HG02642 (cell line): ENCODE data around the gene RMND5A.
"Not testable (repeated sequence)": the region's sequence is repeated elsewhere in the genome, so short reads cannot be mapped to it uniquely, and the experiment has no call there.

ENCODE experiments used
- ATAC-seq: cut with Tn5 transposase; IDR thresholded peaks from one replicate; pipeline ENCODE4 v1.9.1; 2021; ENCODE audit warnings: mild to moderate bottlenecking; ENCODE audit not compliant: unreplicated experiment, poor library complexity

Gene RMND5A

GRCh38 chr2:86708126-86708525 lies 12.0 kb upstream of the RMND5A start:
- ATAC-seq, result not testable (repeated sequence)

- not testable (repeated sequence) for ATAC-seq
These were observed 5.4 kb upstream of the RMND5A start for GRCh38 chr2:86714579-86715173.

GRCh38 chr2:86719263-86719636 lies 841 bp upstream of the RMND5A start:
- ATAC-seq, result not testable (repeated sequence)

- ATAC-seq, result peak; percentile 34
These were observed 639 bp downstream of the RMND5A start for GRCh38 chr2:86720540-86721320.

- not testable (repeated sequence) for ATAC-seq
These were observed 5.6 kb downstream of the RMND5A start for GRCh38 chr2:86725706-86726105.

- ATAC-seq, result not testable (repeated sequence)
These were observed 12.0 kb downstream of the RMND5A start for GRCh38 chr2:86732040-86732525.

- ATAC-seq, result not testable (repeated sequence)
These were observed 12.7 kb downstream of the RMND5A start for GRCh38 chr2:86732837-86733236.

- ATAC-seq, result not testable (repeated sequence)
These were observed 13.4 kb downstream of the RMND5A start for GRCh38 chr2:86733528-86733927.

GRCh38 chr2:86734896-86735295 lies 14.8 kb downstream of the RMND5A start:
- ATAC-seq, result not testable (repeated sequence)

- not testable (repeated sequence) for ATAC-seq
These were observed 19.4 kb downstream of the RMND5A start for GRCh38 chr2:86739485-86739884.

- ATAC-seq, result not testable (repeated sequence)
These were observed 19.8 kb downstream of the RMND5A start for GRCh38 chr2:86739889-86740288.

GRCh38 chr2:86741889-86742498 lies 21.9 kb downstream of the RMND5A start:
- ATAC-seq, result not testable (repeated sequence)

- no peak for ATAC-seq
These were observed 24.1 kb downstream of the RMND5A start for GRCh38 chr2:86744152-86744551.

GRCh38 chr2:86746939-86747338 lies 26.8 kb downstream of the RMND5A start:
- ATAC-seq, result no peak

- peak; percentile 64 for ATAC-seq
These were observed 27.9 kb downstream of the RMND5A start for GRCh38 chr2:86747711-86748639.

GRCh38 chr2:86750240-86750839 lies 30.2 kb downstream of the RMND5A start:
- no peak for ATAC-seq

- no peak for ATAC-seq
These were observed 31.7 kb downstream of the RMND5A start for GRCh38 chr2:86751778-86752177.

- no peak for ATAC-seq
These were observed 32.8 kb downstream of the RMND5A start for GRCh38 chr2:86752934-86753333.

- no peak for ATAC-seq
These were observed 33.5 kb downstream of the RMND5A start for GRCh38 chr2:86753606-86754005.

GRCh38 chr2:86758405-86758804 lies 38.3 kb downstream of the RMND5A start:
- no peak for ATAC-seq
